PC-3 (cell line): ENCODE results near the gene ZBTB16. TPM values are rescaled to one million over a fixed set of nuclear protein-coding genes. Genes with fewer than 3 reads are reported as not detected.

Experiments used
- ATAC-seq: fragments of 200-7000 bp; cut with Tn5 transposase; 2 replicates; pipeline ENCODE4 v1.9.1; 2020; ENCODE audit warnings: mild to moderate bottlenecking, moderate library complexity
- BruUV-seq: library from RNA; stranded (reverse); fragments of 400-500 nt; replicated peaks from 2 replicates; lab custom pipeline; 2021; lab: Mats Ljungman, UMichigan
- CTCF ChIA-PET: fragments of 300-600 bp; sonication (Branson Sonifier 250); formaldehyde crosslinking; loops from one replicate; lab custom pipeline; 2022; ENCODE audit warnings: antibody characterized with exemption; lab: Charles Lee
- POLR2A ChIA-PET: fragments of 300-600 bp; sonication (Branson Sonifier 250); formaldehyde crosslinking; loops from one replicate; lab custom pipeline; 2022; ENCODE audit warnings: antibody characterized with exemption; ENCODE audit not compliant: unreplicated experiment; lab: Charles Lee
- DNase-seq: peaks from one replicate; pipeline ENCODE4 v3.0.0-alpha.2; 2015
- H2AFZ ChIP-seq: fragments of 300-600 bp; sonication (generic); 2 replicates; pipeline ENCODE4 v1.6.0; 2016; ENCODE audit warnings: antibody characterized with exemption, low read length
- H3F3A ChIP-seq: fragments of 300-600 bp; sonication (generic); one replicate; pipeline ENCODE4 v1.6.0; 2017; ENCODE audit warnings: antibody characterized with exemption, low read length, control low read depth, mild to moderate bottlenecking; ENCODE audit not compliant: unreplicated experiment
- H3K27ac ChIP-seq: fragments of 300-600 bp; sonication (generic); 2 replicates; pipeline ENCODE4 v1.5.1; 2016; ENCODE audit warnings: mild to moderate bottlenecking, low read length
- H3K27me3 ChIP-seq: fragments of 300-600 bp; sonication (generic); 2 replicates; pipeline ENCODE4 v1.6.1; 2016; ENCODE audit warnings: low read length, mixed read lengths
- H3K36me3 ChIP-seq: fragments of 300-600 bp; sonication (generic); 2 replicates; pipeline ENCODE4 v1.6.1; 2016; ENCODE audit warnings: low read depth, mixed run types, low read length, mixed read lengths
- H3K4me1 ChIP-seq: fragments of 300-600 bp; sonication (generic); 2 replicates; pipeline ENCODE4 v1.5.1; 2016; ENCODE audit warnings: low read length; ENCODE audit not compliant: insufficient read depth
- H3K4me2 ChIP-seq: fragments of 300-600 bp; sonication (generic); 2 replicates; pipeline ENCODE4 v1.6.0; 2016; ENCODE audit warnings: low read length
- H3K4me3 ChIP-seq: fragments of 300-600 bp; sonication (generic); 2 replicates; pipeline ENCODE4 v1.5.1; 2016; ENCODE audit warnings: mild to moderate bottlenecking, low read length, mixed read lengths
- H3K79me2 ChIP-seq: fragments of 300-600 bp; sonication (generic); 2 replicates; pipeline ENCODE4 v1.6.1; 2017; ENCODE audit warnings: low read length, mixed read lengths
- H3K9ac ChIP-seq: fragments of 300-600 bp; sonication (generic); 2 replicates; pipeline ENCODE4 v1.6.0; 2016; ENCODE audit warnings: mild to moderate bottlenecking, low read length
- H3K9me2 ChIP-seq: fragments of 300-600 bp; sonication (generic); replicated peaks from 2 replicates; pipeline ENCODE4 v1.6.1; 2016; ENCODE audit warnings: mixed run types, low read length, mixed read lengths
- H3K9me3 ChIP-seq: fragments of 300-600 bp; sonication (generic); 2 replicates; pipeline ENCODE4 v1.6.1; 2016; ENCODE audit warnings: low read length, mixed read lengths
- H4K20me1 ChIP-seq: fragments of 300-600 bp; sonication (generic); 2 replicates; pipeline ENCODE4 v1.6.1; 2016; ENCODE audit warnings: low read length, mixed read lengths
- CTCF ChIP-seq: fragments of 300-600 bp; sonication (generic); conservative IDR thresholded peaks from 2 replicates; pipeline ENCODE4 v1.5.1; 2017; ENCODE audit warnings: antibody characterized with exemption, low read depth, mild to moderate bottlenecking, low read length
- EZH2 ChIP-seq: fragments of 300-600 bp; sonication (generic); IDR thresholded peaks from one replicate; pipeline ENCODE4 v1.6.1; 2017; ENCODE audit warnings: antibody characterized with exemption, mild to moderate bottlenecking, low read length; ENCODE audit not compliant: unreplicated experiment
- EZH2phosphoT487 ChIP-seq: fragments of 300-600 bp; sonication (generic); IDR thresholded peaks from 2 replicates; pipeline ENCODE4 v1.6.1; 2018; ENCODE audit warnings: mild to moderate bottlenecking, antibody characterized with exemption, low read length, borderline replicate concordance
- intact Hi-C: fragments of 100-400 bp; cut with micrococcal nuclease; formaldehyde crosslinking; loops from 2 replicates; pipeline ENCODE4 v1.9.0; 2023
- total RNA-seq: library from RNA; depleted of rRNA; stranded (reverse); fragments of >200 nt; gene quantifications from 2 replicates; pipeline ENCODE4 v1.2.3, GENCODE V29; 2014

The ZBTB16 gene
- total RNA-seq, 1 experiment from 2014 or later, result not detected

- Histone ChIP-seq H3K79me2 (no peaks in the 10 kb centered on the region), H3K4me1 (no peaks in the 10 kb centered on the region), H3K27me3 (peaks cover 98% of the 10 kb centered on the region), H2AFZ (no peak overlapping the region), H4K20me1 (no peaks in the 10 kb centered on the region), H3K4me2 (0 out of 2 replicates have a peak overlapping the region, but pooled peaks have one; percentile 60), H3K9ac (no peak overlapping the region), H3K9me3 (no peaks in the 10 kb centered on the region), H3K4me3 (no peak overlapping the region), H3K9me2 (no peaks in the 10 kb centered on the region), H3K36me3 (no peaks in the 10 kb centered on the region), H3K27ac (no peak overlapping the region), H3F3A (no peaks in the 10 kb centered on the region)
- TF ChIP-seq CTCF (no peak), EZH2 (no peak), EZH2phosphoT487 (no peak)
- no peak for DNase-seq
- no peak for ATAC-seq
- intact Hi-C loops, result no loop called here
- ChIA-PET POLR2A (no interaction called here), CTCF (no interaction called here)
- no TSS peak for BruUV-seq
Measured at GRCh38 chr11:114061681-114062049, 2.2 kb downstream of the ZBTB16 start.

GRCh38 chr11:114062272-114062671 is 2.8 kb downstream of the ZBTB16 start:
- Histone ChIP-seq H4K20me1 (no peaks in the 10 kb centered on the region), H3K27ac (no peak overlapping the region), H3K9me2 (no peaks in the 10 kb centered on the region), H3K27me3 (peaks cover 98% of the 10 kb centered on the region), H3K36me3 (no peaks in the 10 kb centered on the region), H2AFZ (no peak overlapping the region), H3K4me3 (no peak overlapping the region), H3F3A (no peaks in the 10 kb centered on the region), H3K9me3 (no peaks in the 10 kb centered on the region), H3K4me2 (no peak overlapping the region), H3K4me1 (no peaks in the 10 kb centered on the region), H3K79me2 (no peaks in the 10 kb centered on the region), H3K9ac (no peak overlapping the region)
- DNase-seq (no peak), ATAC-seq (no peak)
- BruUV-seq, result no TSS peak
- CTCF ChIA-PET, result no interaction called here
- POLR2A ChIA-PET, result no interaction called here
- TF ChIP-seq CTCF, result no peak
- no peak for TF ChIP-seq EZH2phosphoT487
- no peak for TF ChIP-seq EZH2
- intact Hi-C loops, result no loop called here

- DNase-seq, result no peak
- CTCF ChIA-PET, result no interaction called here
- TF ChIP-seq CTCF, result no peak
- H3K27me3 ChIP-seq, result peaks cover 95% of the 10 kb centered on the region
- H3K9me2 ChIP-seq, result no peaks in the 10 kb centered on the region
- intact Hi-C loops, result no loop called here
- no peaks in the 10 kb centered on the region for H3K9me3 ChIP-seq
- no peaks in the 10 kb centered on the region for H4K20me1 ChIP-seq
- no peaks in the 10 kb centered on the region for H3F3A ChIP-seq
- no TSS peak for BruUV-seq
- no peaks in the 10 kb centered on the region for H3K79me2 ChIP-seq
- no peaks in the 10 kb centered on the region for H3K36me3 ChIP-seq
- no peak overlapping the region for H3K27ac ChIP-seq
- ATAC-seq, result no peak
- H2AFZ ChIP-seq, result no peak overlapping the region
- no peak overlapping the region for H3K4me2 ChIP-seq
- H3K4me3 ChIP-seq, result no peak overlapping the region
- H3K9ac ChIP-seq, result no peak overlapping the region
- no peaks in the 10 kb centered on the region for H3K4me1 ChIP-seq
- POLR2A ChIA-PET, result no interaction called here
Measured at GRCh38 chr11:114063149-114063828, 3.8 kb downstream of the ZBTB16 start.
